Measurements from ENCODE around the gene SMOC2. TPM values are rescaled to one million over a fixed set of nuclear protein-coding genes. Genes with fewer than 3 reads are reported as not detected.

The SMOC2 gene
- total RNA-seq = 120 and 164 TPM in 2 replicates

GRCh38 chr6:168440520-168441433 is at the start of gene SMOC2:
Gene SMOC2 (plus strand): TSS chr6:168441184. CDS start chr6:168441371, 187 bp downstream.

Other genes with a start within 250 kb of the SMOC2 start
- 3.3 and 5.5 TPM in 2 replicates for gene DACT2, start 121.4 kb upstream of the SMOC2 start, total RNA-seq

Measured in articular chondrocyte of knee joint (primary cell).